HFF-Myc (cell line): Measurements from ENCODE around the gene GOLT1B.

ENCODE experiments used
- DNase-seq: peaks from one replicate; pipeline ENCODE4 v3.0.0-alpha.2; 2011; ENCODE audit warnings: low read depth; ENCODE audit errors: extremely low read depth
- H3K4me3 ChIP-seq: replicated peaks from 2 replicates; pipeline ENCODE4 v1.5.1; 2011; ENCODE audit warnings: low read depth, mild to moderate bottlenecking, control low read depth, low read length
- CTCF ChIP-seq: IDR thresholded peaks from 2 replicates; pipeline ENCODE4 v1.5.1; 2012; ENCODE audit warnings: mild to moderate bottlenecking, low read depth, low read length, control low read depth; ENCODE audit errors: missing control alignments

GOLT1B gene

GRCh38 chr12:21528953-21529352 is 27.4 kb downstream of the GOLT1B start:
- TF ChIP-seq CTCF, result no peak
- H3K4me3 ChIP-seq, result no peak overlapping the region
- no peak for DNase-seq

- DNase-seq, result no peak
- TF ChIP-seq CTCF, result no peak
- no peak overlapping the region for H3K4me3 ChIP-seq
Observed at GRCh38 chr12:21529456-21529855, 27.9 kb downstream of the GOLT1B start.

- no peak for TF ChIP-seq CTCF
- H3K4me3 ChIP-seq, result no peak overlapping the region
- DNase-seq, result no peak
Observed at GRCh38 chr12:21538061-21538653, 36.6 kb downstream of the GOLT1B start.

- no peak overlapping the region for H3K4me3 ChIP-seq
- DNase-seq, result no peak
- TF ChIP-seq CTCF, result no peak
Observed at GRCh38 chr12:21539797-21540196, 38.2 kb downstream of the GOLT1B start.

- DNase-seq, result no peak
- no peak overlapping the region for H3K4me3 ChIP-seq
- TF ChIP-seq CTCF, result no peak
Observed at GRCh38 chr12:21541773-21542172, 40.2 kb downstream of the GOLT1B start.

GRCh38 chr12:21542403-21542802 is 40.8 kb downstream of the GOLT1B start:
- H3K4me3 ChIP-seq, result no peak overlapping the region
- no peak for TF ChIP-seq CTCF
- DNase-seq, result no peak

GRCh38 chr12:21543151-21543550 is 41.6 kb downstream of the GOLT1B start:
- DNase-seq, result no peak
- TF ChIP-seq CTCF, result no peak
- H3K4me3 ChIP-seq, result no peak overlapping the region
